GM21526 (cell line): ENCODE results near the gene TRAF1.

Source experiments
- ATAC-seq: cut with Tn5 transposase; IDR thresholded peaks from one replicate; pipeline ENCODE4 v1.9.1; 2021; ENCODE audit warnings: moderate library complexity; ENCODE audit not compliant: unreplicated experiment, low FRiP score

Gene TRAF1

GRCh38 chr9:120941046-120941770, 14.6 kb upstream of the TRAF1 start:
- ATAC-seq, result no peak

- no peak for ATAC-seq
These were observed 14.0 kb upstream of the TRAF1 start for GRCh38 chr9:120940573-120940972.

- ATAC-seq, result no peak
These were observed 12.3 kb upstream of the TRAF1 start for GRCh38 chr9:120938851-120939250.

GRCh38 chr9:120937596-120937995, 11.0 kb upstream of the TRAF1 start:
- no peak for ATAC-seq

GRCh38 chr9:120937127-120937526, 10.5 kb upstream of the TRAF1 start:
- no peak for ATAC-seq

- no peak for ATAC-seq
These were observed 10.1 kb upstream of the TRAF1 start for GRCh38 chr9:120936764-120937122.

- ATAC-seq, result peak; percentile 49
These were observed 9.6 kb upstream of the TRAF1 start for GRCh38 chr9:120936011-120936763.

- ATAC-seq, result no peak
These were observed 8.8 kb upstream of the TRAF1 start for GRCh38 chr9:120935383-120935857.

- no peak for ATAC-seq
These were observed 7.7 kb upstream of the TRAF1 start for GRCh38 chr9:120934281-120934680.

GRCh38 chr9:120933310-120934055, 6.9 kb upstream of the TRAF1 start:
- no peak for ATAC-seq

- ATAC-seq, result no peak
These were observed 5.7 kb upstream of the TRAF1 start for GRCh38 chr9:120932086-120932823.

GRCh38 chr9:120931231-120932085, 4.9 kb upstream of the TRAF1 start:
- peak; percentile 38 for ATAC-seq

GRCh38 chr9:120929229-120929791, 2.7 kb upstream of the TRAF1 start:
- ATAC-seq, result no peak

GRCh38 chr9:120928483-120929228, 2.1 kb upstream of the TRAF1 start:
- peak; percentile 31 for ATAC-seq

GRCh38 chr9:120928015-120928482, 1.5 kb upstream of the TRAF1 start:
- no peak for ATAC-seq

- no peak for ATAC-seq
These were observed 846 bp upstream of the TRAF1 start for GRCh38 chr9:120927269-120928014.

- ATAC-seq, result peak; percentile 32
These were observed 830 bp downstream of the TRAF1 start for GRCh38 chr9:120925535-120926396.
